GM21529 (cell line): Measurements from ENCODE around the gene ATP6V0B.

Source experiments
- ATAC-seq: cut with Tn5 transposase; IDR thresholded peaks from one replicate; pipeline ENCODE4 v1.9.1; 2021; ENCODE audit not compliant: unreplicated experiment

ATP6V0B gene

GRCh38 chr1:43999455-43999854, 24.7 kb downstream of the ATP6V0B start:
- no peak for ATAC-seq

DNA sequence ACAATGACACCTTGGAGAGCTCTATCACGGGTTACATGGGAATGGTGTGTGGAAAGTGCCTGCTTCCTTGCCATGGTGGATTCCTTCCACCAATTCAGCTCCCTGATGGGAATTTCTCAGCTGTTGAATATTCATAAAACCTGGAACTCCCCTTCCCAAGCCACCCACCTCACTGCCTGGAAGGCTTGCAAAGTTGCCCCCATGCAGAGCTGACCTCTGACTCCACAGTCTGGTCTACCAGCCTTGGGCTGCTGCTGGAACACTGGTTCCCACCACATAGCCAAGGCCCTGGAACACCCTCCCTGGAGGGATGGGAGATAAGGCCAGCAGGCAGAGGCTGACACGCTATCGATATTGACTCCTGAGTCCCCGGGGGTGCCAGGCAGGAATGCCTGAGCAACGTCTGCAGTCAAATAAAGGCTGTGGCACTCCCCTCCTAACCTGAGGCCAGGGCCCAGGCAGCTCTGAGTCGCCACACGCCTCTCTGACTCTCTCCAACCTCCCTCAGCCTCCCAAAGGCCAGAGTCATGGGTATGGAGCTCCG, 25.4 kb downstream of the ATP6V0B start:
- ATAC-seq: no peak

GRCh38 chr1:44002165-44002564, 27.4 kb downstream of the ATP6V0B start:
- ATAC-seq: no peak

GRCh38 chr1:44002606-44003157, 27.9 kb downstream of the ATP6V0B start:
- no peak for ATAC-seq

DNA sequence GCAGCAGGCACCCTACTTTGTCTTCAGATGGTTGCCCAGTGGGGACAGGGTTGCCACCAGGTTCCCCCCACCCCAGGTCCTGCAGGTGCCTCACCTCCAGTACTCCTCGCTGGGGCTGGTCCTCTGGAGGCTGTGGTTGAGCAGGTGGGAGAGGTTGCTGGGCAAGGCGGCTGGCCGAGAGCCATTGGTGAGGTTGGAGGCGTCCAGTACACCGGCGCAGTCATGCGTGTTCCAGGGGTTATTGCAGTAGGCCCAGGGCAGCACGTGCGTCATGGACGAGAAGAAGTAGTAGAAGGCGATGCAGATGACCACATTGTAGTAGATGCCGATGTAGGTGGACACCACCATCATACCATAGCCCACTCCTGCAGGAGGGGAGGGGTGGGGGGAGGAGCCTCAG, 33.5 kb downstream of the ATP6V0B start:
- no peak for ATAC-seq

DNA sequence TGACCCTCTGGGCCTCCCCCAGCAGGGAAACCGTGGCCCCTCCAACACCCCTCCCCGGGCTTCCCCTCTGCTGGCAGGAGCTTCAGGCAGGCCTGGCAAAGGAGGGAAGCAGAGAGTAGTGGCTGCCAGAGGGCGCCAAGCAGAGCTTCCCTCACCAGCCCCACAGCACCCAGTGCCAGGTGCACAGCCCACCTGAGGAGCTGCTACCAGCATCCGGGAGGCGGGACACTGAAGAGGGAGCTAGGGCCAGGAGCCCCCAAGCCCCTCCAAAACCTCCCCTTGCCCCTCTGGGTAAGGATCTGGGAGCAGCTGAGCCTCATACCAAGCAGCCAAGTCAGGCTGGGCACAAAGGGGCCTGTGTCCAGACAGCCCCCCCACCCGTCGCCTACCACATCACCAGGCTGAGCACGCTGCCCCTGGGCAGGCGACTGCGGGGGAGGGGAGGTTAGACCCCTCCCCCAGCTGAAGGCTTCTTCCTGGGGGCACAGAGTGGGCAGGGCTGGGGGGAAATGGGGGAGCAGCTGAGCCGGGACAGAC, 36.2 kb downstream of the ATP6V0B start:
- no peak for ATAC-seq

DNA sequence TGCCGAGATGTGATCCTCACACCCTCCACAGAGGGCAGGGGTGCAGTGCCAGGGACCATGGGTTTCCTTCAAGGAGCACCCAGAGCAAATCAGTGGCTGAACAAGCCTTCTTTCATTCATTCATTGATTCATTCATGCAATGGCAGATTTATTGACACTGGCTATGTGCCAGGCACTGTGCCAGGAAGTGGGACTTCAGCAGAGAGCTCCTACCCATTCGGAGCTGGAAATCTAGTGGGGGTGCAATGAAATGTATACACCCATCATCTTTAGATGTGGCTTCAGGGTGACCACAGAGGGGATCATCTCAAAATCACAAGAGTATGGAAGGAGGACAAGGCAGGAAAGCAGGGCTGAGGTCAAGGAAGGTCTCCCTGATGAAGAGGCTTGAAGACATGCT, 37.6 kb downstream of the ATP6V0B start:
- no peak for ATAC-seq

DNA sequence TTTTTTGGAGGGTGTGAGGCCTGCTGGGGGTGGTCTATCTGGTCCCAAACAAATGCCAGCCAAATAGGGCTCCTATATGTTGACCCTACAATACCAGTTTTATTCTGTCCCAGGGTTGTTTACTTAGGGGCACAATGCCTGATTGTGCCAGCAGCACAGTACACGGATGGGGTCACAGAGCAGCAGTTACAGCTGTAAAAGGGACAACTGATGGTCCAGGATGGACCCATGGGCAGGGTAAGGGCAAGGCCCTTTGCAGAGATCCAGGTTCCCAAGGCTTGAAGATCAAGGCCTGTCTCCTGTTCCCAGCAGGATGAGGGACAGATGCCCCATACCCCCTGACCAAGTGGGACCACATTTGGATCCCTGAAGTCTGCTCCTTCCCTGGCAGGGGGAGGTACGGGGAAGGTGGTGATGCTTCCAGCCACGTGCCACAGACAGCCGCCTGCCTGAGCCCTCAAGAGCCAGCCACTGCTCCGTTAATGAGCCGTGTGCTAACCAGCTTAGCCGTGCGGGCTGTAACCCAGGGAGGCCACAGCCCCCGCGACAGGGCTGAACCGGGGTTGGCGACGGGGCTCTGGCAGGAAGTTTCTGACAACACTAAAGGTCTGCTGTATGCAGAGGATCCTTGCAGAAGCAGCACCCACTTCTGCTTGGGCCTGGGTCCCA, 38.3 kb downstream of the ATP6V0B start:
- no peak for ATAC-seq

- ATAC-seq: no peak
Observed at GRCh38 chr1:44013949-44014348, 39.2 kb downstream of the ATP6V0B start.

DNA sequence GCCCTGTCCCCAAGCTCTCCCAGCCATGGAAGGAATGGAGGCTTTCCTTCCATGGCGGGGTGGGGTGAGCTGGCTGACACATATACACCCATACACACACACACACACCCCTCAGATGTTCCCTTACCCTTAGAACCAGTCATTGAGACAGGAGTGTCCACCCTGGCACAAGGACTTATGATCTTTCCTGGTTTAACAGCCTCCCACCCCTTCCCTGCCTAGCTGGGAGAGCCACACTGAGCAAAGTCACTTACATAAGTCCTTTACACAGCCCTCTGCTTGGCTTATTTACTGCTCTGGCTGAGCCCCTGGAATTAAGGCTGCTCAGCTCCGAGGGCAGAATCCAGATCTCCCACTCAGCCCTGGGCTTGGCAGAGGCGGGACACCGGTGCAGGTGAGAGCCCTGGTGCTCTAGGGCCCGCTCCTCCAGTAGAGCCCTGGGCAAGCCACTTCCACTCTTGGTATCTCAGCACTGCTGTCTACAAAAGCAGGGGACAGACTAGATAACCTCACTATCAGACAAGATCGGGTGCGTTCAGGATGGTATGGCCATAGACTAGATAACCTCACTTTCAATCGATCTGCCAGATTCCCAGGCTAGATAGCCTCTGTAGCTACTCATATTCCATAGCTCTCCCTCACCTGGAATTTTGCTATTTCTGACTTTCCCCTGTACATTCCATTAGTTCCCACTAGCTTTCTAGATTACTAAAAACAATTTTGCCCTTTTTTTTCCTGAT, 39.8 kb downstream of the ATP6V0B start:
- ATAC-seq: no peak

GRCh38 chr1:44015206-44015605, 40.4 kb downstream of the ATP6V0B start:
- ATAC-seq: no peak

DNA sequence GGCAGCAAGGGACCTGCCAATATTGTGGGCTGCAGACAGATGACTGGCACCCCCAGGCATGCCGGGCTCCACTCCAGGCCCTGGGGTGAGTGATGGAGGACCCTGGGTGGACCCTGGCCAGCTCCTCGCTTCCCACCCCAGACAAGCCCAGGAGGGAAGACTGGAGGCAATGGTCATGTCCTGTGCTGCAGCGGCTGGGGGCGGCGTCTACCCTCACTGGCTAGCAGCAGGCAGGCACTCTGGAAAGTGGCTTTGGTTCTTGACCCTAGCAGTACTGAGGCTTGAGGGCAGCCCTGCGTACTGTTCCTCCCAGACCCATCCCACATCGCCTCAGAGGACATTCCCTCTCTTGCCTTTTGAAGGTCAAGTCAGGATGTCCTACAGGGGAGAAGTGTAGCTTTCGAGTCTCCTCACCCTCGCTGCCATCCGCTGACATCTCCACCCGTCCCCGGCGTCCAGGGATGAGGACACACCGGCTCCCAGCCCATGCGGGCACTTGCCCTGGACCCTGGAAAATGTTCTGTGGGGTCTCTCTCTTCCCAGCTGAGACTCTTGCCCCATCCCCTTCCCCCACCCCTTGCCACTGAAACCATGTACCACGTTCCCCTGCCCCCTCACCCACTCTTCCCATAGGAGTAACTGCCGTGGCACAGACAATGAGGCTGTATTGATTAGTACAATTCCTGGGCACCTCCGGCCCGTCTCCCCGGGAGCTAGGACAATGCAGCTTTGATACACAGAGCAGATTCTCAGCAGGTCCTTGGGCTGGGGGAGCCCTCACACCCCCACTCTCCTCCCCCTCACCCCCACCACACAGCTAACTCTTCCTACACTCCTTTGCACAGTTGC, 41.5 kb downstream of the ATP6V0B start:
- ATAC-seq: no peak

DNA sequence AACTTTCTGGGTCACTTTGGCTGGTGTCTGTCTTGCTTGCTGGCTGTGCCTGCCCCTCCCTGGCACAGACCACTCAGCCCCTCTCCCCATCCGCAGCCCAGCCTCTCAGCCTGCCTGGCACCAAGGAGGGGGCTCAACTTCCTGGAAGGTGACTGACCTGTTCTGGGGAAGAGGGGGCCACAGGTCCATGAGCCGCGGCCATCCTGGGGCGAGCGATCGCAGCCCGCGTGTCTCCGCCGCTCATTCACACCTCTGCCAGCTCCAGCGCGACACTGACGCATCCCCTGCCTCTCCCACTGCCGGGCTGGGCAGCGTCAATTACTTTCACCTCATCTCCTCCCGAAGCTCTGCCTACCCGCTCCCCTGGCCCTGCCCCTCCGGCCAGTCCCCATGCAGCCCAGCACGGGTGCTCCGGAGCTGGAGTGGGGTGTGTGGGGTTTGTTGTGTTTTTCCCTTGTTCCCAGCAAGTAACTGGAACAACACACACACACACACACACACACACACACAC, 42.2 kb downstream of the ATP6V0B start:
- no peak for ATAC-seq

- ATAC-seq: no peak
Observed at GRCh38 chr1:44019466-44019948, 44.7 kb downstream of the ATP6V0B start.

- no peak for ATAC-seq
Observed at GRCh38 chr1:44020464-44020863, 45.7 kb downstream of the ATP6V0B start.

DNA sequence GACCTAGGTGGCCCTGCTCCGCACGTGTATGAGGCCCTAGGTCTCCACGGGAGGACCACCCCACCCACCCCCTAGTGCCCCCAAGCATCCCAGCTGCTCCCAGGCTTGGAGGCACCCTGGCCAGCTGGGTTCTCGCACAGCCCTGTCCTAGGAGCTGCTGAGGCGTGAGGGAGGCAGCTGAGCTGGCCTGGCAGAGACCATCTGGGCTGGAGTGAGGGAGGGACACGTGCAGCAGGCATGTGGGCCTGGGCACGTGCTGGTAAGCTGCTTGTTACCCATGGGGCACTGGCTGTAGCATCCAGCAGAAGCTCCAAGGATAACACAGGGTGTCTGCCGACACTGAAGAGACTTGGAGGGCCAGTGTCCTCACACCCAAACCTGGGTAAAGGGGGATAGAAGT, 46.4 kb downstream of the ATP6V0B start:
- ATAC-seq: no peak

DNA sequence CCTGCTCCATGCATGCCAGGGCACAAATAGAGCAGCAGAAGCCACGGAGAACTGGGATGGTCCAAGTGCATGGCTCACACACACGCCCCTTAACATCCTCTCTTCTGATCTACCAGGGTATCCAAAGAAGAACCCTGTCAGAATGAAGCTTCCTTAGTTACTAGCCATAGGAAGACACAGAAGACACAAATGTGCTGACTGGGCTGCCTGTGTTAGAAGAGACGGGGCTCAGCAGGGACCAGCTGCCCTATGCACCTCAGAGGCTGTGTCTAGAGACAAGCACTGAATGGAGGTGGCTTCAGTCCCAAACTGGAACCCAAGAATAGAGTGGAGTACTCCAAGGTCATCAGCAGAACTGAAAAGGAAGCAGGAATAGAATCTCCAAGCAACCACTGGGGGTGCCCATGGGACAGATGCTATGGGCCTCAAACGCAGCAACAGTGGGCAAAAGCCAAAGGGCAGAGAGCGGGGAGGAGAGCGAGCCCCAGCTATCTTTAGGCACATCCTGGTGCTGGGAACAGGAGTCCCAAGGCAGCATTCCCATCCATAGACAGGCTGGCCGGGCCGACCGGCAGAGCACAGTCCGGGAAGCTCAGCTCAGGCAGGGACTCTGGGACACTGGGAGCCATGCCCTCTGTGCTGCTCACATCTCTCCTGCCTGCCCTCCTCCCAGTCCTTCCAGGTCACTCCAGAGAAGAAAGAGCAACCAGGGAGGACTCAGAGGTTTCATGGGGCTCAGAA, 47.0 kb downstream of the ATP6V0B start:
- ATAC-seq: no peak

- no peak for ATAC-seq
Observed at GRCh38 chr1:44024031-44024902, 49.5 kb downstream of the ATP6V0B start.
